Right lobe of liver (tissue), 4 donors: ENCODE data around the gene PCNX2.

Source experiments
- CTCF ChIP-seq, 4 donors: fragments of 200-600 bp in 3 of 4; fragments of 450-650 bp in 1 of 4; IDR thresholded peaks; one replicate each; pipeline versions ENCODE4 v1.5.1 to v1.8.0; 2016 to 2022; ENCODE audit warnings: antibody characterized with exemption in 4 of 4, mild to moderate bottlenecking in 2 of 4
- POLR2A ChIP-seq: fragments of 450-650 bp; IDR thresholded peaks from one replicate; pipeline ENCODE4 v1.6.1; 2017; ENCODE audit warnings: antibody characterized with exemption, mild to moderate bottlenecking
- donor health status: DM: no; HTN: no; CAD: no.
- donor health status: DM: no; HTN: no; CAD: no.
- donor health status: DM: no; HTN: yes; CAD: no.

- TF ChIP-seq POLR2A (no peak), CTCF (IDR thresholded peaks at IDR 0.05) (no peak)
These were observed 43.1 kb downstream of the PCNX2 start for GRCh38 chr1:233252441-233252840.
